SK-N-SH (cell line): Measurements from ENCODE around the gene RILPL2.

Experiments
- CTCF ChIP-seq: fragments of 200-600 bp; sonication (generic); IDR thresholded peaks from 2 replicates; pipeline ENCODE4 v1.6.1; 2017; ENCODE audit warnings: antibody characterized with exemption, mild to moderate bottlenecking, moderate library complexity
- POLR2AphosphoS5 ChIP-seq: IDR thresholded peaks from 2 replicates; pipeline ENCODE4 v1.6.1; 2012; ENCODE audit warnings: low read depth, low read length
- RAD21 ChIP-seq: IDR thresholded peaks from 2 replicates; pipeline ENCODE4 v1.6.1; 2012; ENCODE audit warnings: mild to moderate bottlenecking, low read length
- RCOR1 ChIP-seq: fragments of 150-350 bp; IDR thresholded peaks from 2 replicates; pipeline ENCODE4 v1.6.1; 2017; ENCODE audit warnings: antibody characterized with exemption, low read length
- SMC3 ChIP-seq: IDR thresholded peaks from 2 replicates; pipeline ENCODE4 v1.6.1; 2012; ENCODE audit warnings: low read depth, low read length, improper control_type of control experiment
- TF ChIP-seq, protein P1 (sequence below): IDR thresholded peaks from 2 replicates; pipeline ENCODE4 v1.4.0; 2012; ENCODE audit warnings: low read depth, borderline replicate concordance

DNA sequence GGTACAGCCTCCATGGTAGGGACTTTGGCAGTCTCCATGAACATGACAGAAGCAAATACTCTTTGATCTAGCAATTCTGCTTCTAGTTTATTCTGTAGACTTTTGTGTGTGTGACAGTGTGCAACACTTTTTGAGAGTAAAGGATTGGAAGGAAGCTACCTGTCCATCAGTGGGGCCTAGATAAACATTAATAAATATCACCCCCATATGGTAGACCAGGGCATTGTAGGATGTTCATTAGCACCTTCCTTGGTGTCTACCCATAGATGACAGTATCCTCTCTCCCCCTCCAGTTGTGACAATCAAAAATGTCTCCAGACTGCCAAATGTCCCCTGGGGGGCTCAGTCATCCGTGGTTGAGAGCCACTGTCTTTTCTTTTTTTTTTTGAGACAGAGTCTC lies 32.3 kb upstream of the RILPL2 start:
- TF ChIP-seq RAD21 (peak; percentile 31; the same call in 1 of the 2 replicates), POLR2AphosphoS5 (no peak), SMC3 (no peak), CTCF (no peak), RCOR1 (no peak)
- TF ChIP-seq, protein P1, sequence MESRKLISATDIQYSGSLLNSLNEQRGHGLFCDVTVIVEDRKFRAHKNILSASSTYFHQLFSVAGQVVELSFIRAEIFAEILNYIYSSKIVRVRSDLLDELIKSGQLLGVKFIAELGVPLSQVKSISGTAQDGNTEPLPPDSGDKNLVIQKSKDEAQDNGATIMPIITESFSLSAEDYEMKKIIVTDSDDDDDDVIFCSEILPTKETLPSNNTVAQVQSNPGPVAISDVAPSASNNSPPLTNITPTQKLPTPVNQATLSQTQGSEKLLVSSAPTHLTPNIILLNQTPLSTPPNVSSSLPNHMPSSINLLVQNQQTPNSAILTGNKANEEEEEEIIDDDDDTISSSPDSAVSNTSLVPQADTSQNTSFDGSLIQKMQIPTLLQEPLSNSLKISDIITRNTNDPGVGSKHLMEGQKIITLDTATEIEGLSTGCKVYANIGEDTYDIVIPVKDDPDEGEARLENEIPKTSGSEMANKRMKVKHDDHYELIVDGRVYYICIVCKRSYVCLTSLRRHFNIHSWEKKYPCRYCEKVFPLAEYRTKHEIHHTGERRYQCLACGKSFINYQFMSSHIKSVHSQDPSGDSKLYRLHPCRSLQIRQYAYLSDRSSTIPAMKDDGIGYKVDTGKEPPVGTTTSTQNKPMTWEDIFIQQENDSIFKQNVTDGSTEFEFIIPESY = no peak
